Neural progenitor cell (in vitro differentiated cells): ENCODE results near the gene MATN4. TPM values are rescaled to one million over a fixed set of nuclear protein-coding genes. Genes with fewer than 3 reads are reported as not detected.
A peak's percentile ranks its signal among the peaks of the same experiment; 100 is the strongest.

ENCODE experiments used
- DNase-seq: peaks from one replicate; pipeline ENCODE4 v3.0.0-alpha.2; 2016; ENCODE audit warnings: low spot score
- H2AFZ ChIP-seq: fragments of 200-600 bp; sonication (generic); replicated peaks from 2 replicates; pipeline ENCODE4 v1.6.1; 2016; ENCODE audit warnings: antibody characterized with exemption
- H3F3A ChIP-seq: fragments of 200-600 bp; sonication (generic); 2 replicates; pipeline ENCODE4 v1.6.1; 2016; ENCODE audit warnings: antibody characterized with exemption, low read depth
- H3K27ac ChIP-seq: fragments of 200-600 bp; sonication (generic); 2 replicates; pipeline ENCODE4 v1.5.1; 2016; ENCODE audit warnings: mild to moderate bottlenecking
- H3K27me3 ChIP-seq: fragments of 200-600 bp; sonication (generic); 2 replicates; pipeline ENCODE4 v1.6.1; 2016; ENCODE audit warnings: mild to moderate bottlenecking, moderate library complexity
- H3K36me3 ChIP-seq: fragments of 200-600 bp; sonication (generic); 2 replicates; pipeline ENCODE4 v1.5.1; 2016
- H3K4me1 ChIP-seq: fragments of 200-600 bp; sonication (generic); 2 replicates; pipeline ENCODE4 v1.6.1; 2016; ENCODE audit warnings: mixed run types
- H3K4me2 ChIP-seq: fragments of 200-600 bp; sonication (generic); 2 replicates; pipeline ENCODE4 v1.6.1; 2016
- H3K4me3 ChIP-seq: fragments of 200-600 bp; sonication (generic); 2 replicates; pipeline ENCODE4 v1.5.1; 2016
- H3K79me2 ChIP-seq: fragments of 200-600 bp; sonication (generic); 2 replicates; pipeline ENCODE4 v1.6.1; 2016; ENCODE audit warnings: low read depth
- H3K9ac ChIP-seq: fragments of 200-600 bp; sonication (generic); 2 replicates; pipeline ENCODE4 v1.6.1; 2016
- H3K9me3 ChIP-seq: fragments of 200-600 bp; sonication (generic); 2 replicates; pipeline ENCODE4 v1.5.1; 2016; ENCODE audit warnings: low read depth
- H4K20me1 ChIP-seq: fragments of 200-600 bp; sonication (generic); 2 replicates; pipeline ENCODE4 v1.6.1; 2016; ENCODE audit warnings: low read depth
- H3K27ac Mint-ChIP-seq: 3 replicates; pipeline ENCODE4 v1.8.0; 2021; ENCODE audit warnings: mixed read lengths
- H3K27me3 Mint-ChIP-seq: 2 replicates; pipeline ENCODE4 v1.8.0; 2022; ENCODE audit warnings: low read depth, mild to moderate bottlenecking, inconsistent platforms, moderate library complexity, mixed read lengths; ENCODE audit not compliant: insufficient read depth
- H3K36me3 Mint-ChIP-seq: 3 replicates; pipeline ENCODE4 v1.8.0; 2021; ENCODE audit warnings: mixed read lengths
- H3K4me1 Mint-ChIP-seq: 3 replicates; pipeline ENCODE4 v1.8.0; 2021; ENCODE audit warnings: mixed read lengths
- H3K4me3 Mint-ChIP-seq: 3 replicates; pipeline ENCODE4 v1.8.0; 2021; ENCODE audit warnings: mild to moderate bottlenecking, moderate library complexity, mixed read lengths
- H3K9me3 Mint-ChIP-seq: 3 replicates; pipeline ENCODE4 v1.8.0; 2020; ENCODE audit warnings: mixed read lengths
- EZH2 ChIP-seq: fragments of 200-600 bp; sonication (generic); IDR thresholded peaks from 2 replicates; pipeline ENCODE4 v1.6.1; 2017; ENCODE audit warnings: antibody characterized with exemption, mild to moderate bottlenecking, moderate library complexity
- EZH2phosphoT487 ChIP-seq: fragments of 200-600 bp; sonication (generic); IDR thresholded peaks from 2 replicates; pipeline ENCODE4 v1.6.1; 2017; ENCODE audit warnings: antibody characterized with exemption
- total RNA-seq: library from RNA; depleted of rRNA; stranded (reverse); fragments of >200 nt; gene quantifications from 2 replicates; pipeline ENCODE4 v1.2.3, GENCODE V29; 2015; ENCODE audit warnings: low replicate concordance
- TF ChIP-seq, protein P1 (sequence below): fragments of 200-600 bp; sonication (generic); IDR thresholded peaks from 2 replicates; pipeline ENCODE4 v1.5.1; 2017; ENCODE audit warnings: antibody characterized with exemption, mild to moderate bottlenecking

The MATN4 gene
- total RNA-seq, 1 donor from 2014 or later = not detected

DNA sequence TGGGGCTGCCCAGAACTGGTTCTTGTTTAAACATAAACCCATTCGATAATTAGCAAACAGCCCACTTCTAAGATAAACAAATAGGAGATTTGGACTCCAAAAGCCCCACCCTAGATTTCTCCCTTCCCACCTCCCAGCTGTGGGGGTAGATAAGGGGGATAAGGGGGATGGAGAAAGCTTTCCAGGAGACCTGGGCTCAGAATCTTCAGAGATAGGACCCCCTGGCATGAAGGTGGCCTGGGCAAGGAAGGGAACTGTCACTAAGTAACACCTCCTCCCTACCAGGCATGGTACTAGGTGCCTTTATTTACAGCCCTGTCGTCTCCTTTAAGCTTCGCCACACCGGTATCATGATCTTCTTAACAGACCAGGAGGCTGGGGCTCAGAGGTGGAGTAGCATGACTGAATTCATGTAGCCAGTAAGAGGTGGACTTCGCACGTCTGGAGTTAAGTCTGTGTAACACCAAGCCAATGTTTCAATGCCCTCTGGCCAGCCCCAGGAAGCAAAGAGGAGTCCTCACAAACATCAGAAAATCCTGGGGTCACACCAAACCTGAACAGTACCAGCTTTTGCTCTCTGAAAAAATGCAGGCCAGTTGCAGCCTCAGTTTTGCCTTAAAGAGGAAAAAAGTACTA is 35.6 kb upstream of the MATN4 start:
- Mint-ChIP-seq H3K4me3 (peak overlapping the region; percentile 73), H3K27ac (no peak overlapping the region), H3K9me3 (no peaks in the 10 kb centered on the region), H3K4me1 (peaks cover 84% of the 10 kb centered on the region), H3K36me3 (no peaks in the 10 kb centered on the region), H3K27me3 (peaks cover 2% of the 10 kb centered on the region)
- TF ChIP-seq EZH2 (no peak), EZH2phosphoT487 (no peak)
- TF ChIP-seq, protein P1, sequence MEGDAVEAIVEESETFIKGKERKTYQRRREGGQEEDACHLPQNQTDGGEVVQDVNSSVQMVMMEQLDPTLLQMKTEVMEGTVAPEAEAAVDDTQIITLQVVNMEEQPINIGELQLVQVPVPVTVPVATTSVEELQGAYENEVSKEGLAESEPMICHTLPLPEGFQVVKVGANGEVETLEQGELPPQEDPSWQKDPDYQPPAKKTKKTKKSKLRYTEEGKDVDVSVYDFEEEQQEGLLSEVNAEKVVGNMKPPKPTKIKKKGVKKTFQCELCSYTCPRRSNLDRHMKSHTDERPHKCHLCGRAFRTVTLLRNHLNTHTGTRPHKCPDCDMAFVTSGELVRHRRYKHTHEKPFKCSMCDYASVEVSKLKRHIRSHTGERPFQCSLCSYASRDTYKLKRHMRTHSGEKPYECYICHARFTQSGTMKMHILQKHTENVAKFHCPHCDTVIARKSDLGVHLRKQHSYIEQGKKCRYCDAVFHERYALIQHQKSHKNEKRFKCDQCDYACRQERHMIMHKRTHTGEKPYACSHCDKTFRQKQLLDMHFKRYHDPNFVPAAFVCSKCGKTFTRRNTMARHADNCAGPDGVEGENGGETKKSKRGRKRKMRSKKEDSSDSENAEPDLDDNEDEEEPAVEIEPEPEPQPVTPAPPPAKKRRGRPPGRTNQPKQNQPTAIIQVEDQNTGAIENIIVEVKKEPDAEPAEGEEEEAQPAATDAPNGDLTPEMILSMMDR = no peak
- no peaks in the 10 kb centered on the region for H3K9me3 ChIP-seq
- H3K27me3 ChIP-seq = no peaks in the 10 kb centered on the region
- no peak overlapping the region for H3K27ac ChIP-seq
- H4K20me1 ChIP-seq = peaks cover 8% of the 10 kb centered on the region
- DNase-seq = no peak
- H3K9ac ChIP-seq = no peak overlapping the region
- H2AFZ ChIP-seq = no peak overlapping the region
- H3K79me2 ChIP-seq = peaks cover 42% of the 10 kb centered on the region
- no peaks in the 10 kb centered on the region for H3K36me3 ChIP-seq
- peaks cover 79% of the 10 kb centered on the region for H3K4me1 ChIP-seq
- peak overlapping the region; percentile 29 for H3K4me2 ChIP-seq
- no peak overlapping the region for H3K4me3 ChIP-seq
- peaks cover 34% of the 10 kb centered on the region for H3F3A ChIP-seq

- no peak overlapping the region for H3K4me3 ChIP-seq
- peak overlapping the region; percentile 73 for H3K4me3 Mint-ChIP-seq
- H3K27me3 ChIP-seq = no peaks in the 10 kb centered on the region
- no peaks in the 10 kb centered on the region for H3K9me3 ChIP-seq
- no peaks in the 10 kb centered on the region for H3K36me3 ChIP-seq
- H3K27ac Mint-ChIP-seq = peak overlapping the region; percentile 42
- peaks cover 8% of the 10 kb centered on the region for H4K20me1 ChIP-seq
- H3K36me3 Mint-ChIP-seq = no peaks in the 10 kb centered on the region
- no peak overlapping the region for H3K9ac ChIP-seq
- no peak overlapping the region for H3K27ac ChIP-seq
- TF ChIP-seq, protein P1 = no peak
- TF ChIP-seq EZH2 (no peak), EZH2phosphoT487 (no peak)
- peaks cover 42% of the 10 kb centered on the region for H3K79me2 ChIP-seq
- H3F3A ChIP-seq = peaks cover 32% of the 10 kb centered on the region
- DNase-seq = no peak
- H3K4me1 Mint-ChIP-seq = peaks cover 88% of the 10 kb centered on the region
- peaks cover 83% of the 10 kb centered on the region for H3K4me1 ChIP-seq
- peak overlapping the region; percentile 64 for H3K4me2 ChIP-seq
- no peaks in the 10 kb centered on the region for H3K9me3 Mint-ChIP-seq
- H2AFZ ChIP-seq = no peak overlapping the region
- H3K27me3 Mint-ChIP-seq = peaks cover 2% of the 10 kb centered on the region
Measured at GRCh38 chr20:45342855-45343531, 34.9 kb upstream of the MATN4 start.

DNA sequence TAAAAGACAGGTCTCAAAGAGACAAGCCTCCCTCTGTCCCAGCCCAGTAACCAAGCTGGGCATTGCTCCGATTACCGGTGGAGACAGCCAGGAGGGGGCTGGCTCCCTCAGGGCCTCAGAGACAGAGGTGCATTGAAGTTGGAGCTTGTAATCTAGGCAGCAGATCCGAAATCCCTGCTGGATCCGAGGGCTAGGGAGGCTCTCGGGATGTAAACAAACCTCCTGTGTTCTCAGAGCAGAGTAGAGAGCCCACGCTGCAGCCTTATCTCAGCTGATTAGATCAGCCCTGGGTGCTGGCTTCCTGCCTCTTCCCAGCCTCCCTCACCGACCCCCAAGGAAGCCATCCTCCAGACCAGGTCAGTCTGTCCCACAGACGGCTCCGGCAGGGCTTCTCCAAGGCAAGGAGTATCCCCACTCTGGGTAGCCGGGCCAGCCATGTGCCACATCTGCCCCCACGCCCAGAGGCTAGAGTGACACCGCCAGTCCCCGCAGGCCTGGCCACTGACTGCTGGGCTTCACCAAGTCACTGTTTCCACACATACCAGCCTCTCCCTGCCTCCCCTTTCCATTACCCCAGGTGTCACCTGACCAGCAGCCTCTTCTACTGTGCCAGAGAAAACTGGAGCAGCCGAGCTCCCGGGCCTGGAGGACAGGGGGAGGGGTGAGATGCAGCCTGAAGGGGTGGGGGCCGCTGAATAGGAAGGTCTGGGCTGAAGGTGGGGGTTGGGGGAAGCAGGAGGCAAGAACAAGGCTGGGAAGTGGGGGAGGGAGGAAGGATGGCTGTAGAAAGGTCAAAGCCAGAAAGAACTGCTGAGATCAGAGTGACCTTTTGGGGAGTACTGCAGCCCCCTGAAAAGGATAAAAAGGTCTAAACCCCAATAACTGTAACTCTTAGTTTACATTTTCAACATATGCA is 34.1 kb upstream of the MATN4 start:
- H3K36me3 ChIP-seq = no peaks in the 10 kb centered on the region
- H4K20me1 ChIP-seq = peaks cover 8% of the 10 kb centered on the region
- Mint-ChIP-seq H3K4me3 (peak overlapping the region; percentile 73), H3K4me1 (peaks cover 90% of the 10 kb centered on the region), H3K27ac (peak overlapping the region; percentile 92), H3K36me3 (no peaks in the 10 kb centered on the region), H3K9me3 (no peaks in the 10 kb centered on the region), H3K27me3 (peaks cover 2% of the 10 kb centered on the region)
- peak overlapping the region; percentile 8 for H3K4me3 ChIP-seq
- no peak for TF ChIP-seq EZH2
- TF ChIP-seq, protein P1 = no peak
- TF ChIP-seq EZH2phosphoT487 = no peak
- peaks cover 36% of the 10 kb centered on the region for H3K79me2 ChIP-seq
- no peak overlapping the region for H2AFZ ChIP-seq
- peaks cover 77% of the 10 kb centered on the region for H3K4me1 ChIP-seq
- H3K27me3 ChIP-seq = no peaks in the 10 kb centered on the region
- H3K27ac ChIP-seq = no peak overlapping the region
- H3K9me3 ChIP-seq = no peaks in the 10 kb centered on the region
- peak; percentile 52 for DNase-seq
- no peak overlapping the region for H3K9ac ChIP-seq
- peaks cover 32% of the 10 kb centered on the region for H3F3A ChIP-seq
- peak overlapping the region; percentile 64 for H3K4me2 ChIP-seq
